ENCODE data around the gene UEVLD.

UEVLD gene

GRCh38 chr11:18498039-18498438 is 90.5 kb downstream of the UEVLD start:
- no peak for DNase-seq (ENCODE audit: low read depth in 2 of 2)

GRCh38 chr11:18495703-18496102 is 92.8 kb downstream of the UEVLD start:
- DNase-seq (ENCODE audit: low read depth in 2 of 2): no peak

GRCh38 chr11:18495271-18495670 is 93.3 kb downstream of the UEVLD start:
- DNase-seq (ENCODE audit: low read depth in 2 of 2): no peak

GRCh38 chr11:18493310-18493709 is 95.2 kb downstream of the UEVLD start:
- DNase-seq (ENCODE audit: low read depth in 2 of 2): no peak

DNA sequence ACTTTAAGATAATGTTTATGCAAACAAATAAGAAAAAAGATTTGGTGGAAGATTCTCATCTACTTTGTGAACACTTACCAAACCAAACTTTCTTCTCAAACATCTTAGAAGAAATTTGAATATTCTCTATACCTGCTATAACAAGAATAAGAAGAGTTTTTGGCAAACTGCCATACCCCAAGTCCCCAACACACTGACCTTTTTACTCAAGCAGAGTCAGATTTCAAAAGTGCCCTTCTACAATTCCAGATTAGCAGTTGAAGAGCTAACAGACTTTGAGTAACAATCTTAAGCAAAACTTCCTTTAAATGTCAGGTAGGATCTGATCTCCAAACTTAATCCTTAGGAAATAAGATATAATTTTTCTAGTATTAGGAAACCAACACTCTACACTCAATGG is 95.6 kb downstream of the UEVLD start:
- no peak for DNase-seq (ENCODE audit: low read depth in 2 of 2)

GRCh38 chr11:18491924-18492323 is 96.6 kb downstream of the UEVLD start:
- DNase-seq (ENCODE audit: low read depth in 2 of 2): no peak

DNA sequence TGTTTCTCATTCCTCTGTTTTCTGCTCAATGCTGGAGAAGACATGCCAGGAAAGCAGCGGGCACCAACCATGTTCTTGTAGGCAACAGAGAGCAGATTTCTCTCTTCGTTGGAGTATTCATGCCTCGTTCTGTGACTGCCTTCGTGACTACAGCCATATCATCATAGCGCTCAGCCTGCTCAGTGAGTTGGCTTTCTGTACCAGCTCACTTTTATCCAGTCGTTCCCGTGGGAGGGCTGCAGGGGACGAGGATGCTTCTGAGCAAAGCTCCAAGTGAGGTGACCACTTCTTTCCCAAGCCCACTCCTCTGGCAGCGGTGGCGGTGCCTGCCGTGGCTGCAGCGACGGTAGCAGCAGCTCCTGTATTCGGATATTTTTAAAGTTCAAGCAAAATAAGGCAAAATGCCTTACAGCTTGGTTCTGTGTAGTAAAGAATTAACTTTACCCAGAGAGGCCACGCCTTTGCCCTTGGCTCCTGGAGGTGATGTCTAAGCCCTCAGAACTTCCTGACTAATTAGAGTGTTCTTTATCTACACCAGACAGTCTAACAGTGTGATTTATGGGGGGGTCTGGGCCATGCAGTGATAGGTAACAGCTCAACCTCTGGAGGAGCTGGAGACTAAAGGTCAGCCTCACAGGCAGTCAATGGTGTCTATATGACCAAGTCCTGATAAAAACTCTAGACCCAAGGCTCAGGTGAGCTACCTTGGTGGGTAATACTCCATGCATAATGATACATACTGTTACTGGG is 97.6 kb downstream of the UEVLD start:
- DNase-seq (ENCODE audit: low read depth in 2 of 2): no peak

DNA sequence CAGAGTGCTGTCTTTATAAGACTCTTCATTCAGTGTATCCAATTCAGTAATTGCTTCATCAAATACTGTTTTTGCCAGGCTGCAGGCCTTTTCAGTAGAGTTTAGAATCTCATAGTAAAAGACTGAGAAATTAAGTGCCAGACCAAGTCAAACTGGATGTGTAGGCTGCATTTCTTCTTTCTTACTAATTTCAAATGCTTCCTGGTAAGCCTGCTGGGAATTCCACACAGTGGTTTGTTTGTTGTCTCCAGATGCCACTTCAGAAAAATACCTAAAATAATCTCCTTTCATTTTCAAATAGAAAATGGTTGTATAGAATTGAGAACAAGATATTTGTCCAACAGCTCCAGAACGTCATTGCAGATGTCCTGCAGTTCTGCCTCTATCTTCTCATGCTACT is 98.2 kb downstream of the UEVLD start:
- DNase-seq (ENCODE audit: low read depth in 2 of 2): no peak

GRCh38 chr11:18485913-18486528 is 102.5 kb downstream of the UEVLD start:
- DNase-seq (ENCODE audit: low read depth in 2 of 2): no peak

Data from stimulated activated CD4-positive, alpha-beta T cell treated with anti-CD3 and anti-CD28 coated beads, Interleukin-1b, Interleukin-23, amount 100 ng/mL, for 4 hours (primary cell).